ENCODE results near the gene XXYLT1. TPM values are rescaled to one million over a fixed set of nuclear protein-coding genes. Genes with fewer than 3 reads are reported as not detected.

The XXYLT1 gene
- total RNA-seq, 4 donors from 2014 or later, result 9.7 to 30.1 (median 17.7) TPM

DNA sequence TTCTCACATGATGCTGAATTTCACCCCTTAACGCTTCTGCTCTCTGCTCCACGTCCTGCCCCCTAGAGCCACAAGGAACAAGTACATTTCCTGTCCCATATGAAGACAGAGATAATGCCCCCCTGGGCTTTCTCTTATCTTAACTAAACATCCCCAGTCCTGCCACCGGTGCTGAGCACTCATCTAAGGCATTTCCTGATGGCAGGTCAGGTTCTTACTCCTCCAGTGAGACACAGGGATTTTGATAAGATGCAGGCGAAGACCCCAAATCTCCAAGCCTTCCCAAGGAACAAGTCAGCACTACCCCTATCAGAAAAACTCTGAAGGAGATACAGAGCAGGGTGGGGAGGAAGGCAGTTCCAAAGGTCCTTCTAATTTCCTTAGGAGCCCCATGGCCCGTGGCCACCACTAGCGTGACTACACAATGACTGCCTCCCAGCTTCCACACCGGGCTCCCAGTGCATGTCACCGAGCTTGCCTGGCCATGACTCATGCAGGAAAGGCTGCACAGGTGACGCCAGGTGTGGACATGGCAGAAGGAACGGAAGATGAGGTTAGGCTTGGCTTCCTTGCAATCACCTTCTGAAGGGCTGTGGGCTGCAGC, 152.9 kb downstream of the XXYLT1 start:
- intact Hi-C loops (cut with DNase I; ENCODE audit: low total_unique reads), result no loop called here

GRCh38 chr3:195116407-195117185, 154.4 kb downstream of the XXYLT1 start:
- no peak for DNase-seq (ENCODE audit: low spot score in 2 of 2)
- 71% methylated on average over 5 of the region's 5 CpGs for WGBS, 2 donors
- intact Hi-C loops (cut with DNase I; ENCODE audit: low total_unique reads), result no loop called here
- H3K4me3 ChIP-seq (ENCODE audit: low read depth, poor library complexity, severe bottlenecking), result no peak overlapping the region
- TF ChIP-seq POLR2A (IDR thresholded peaks at IDR 0.05), result no peak
- no peak for TF ChIP-seq CTCF (IDR thresholded peaks at IDR 0.05)

More for the DNA sequence above, 152.9 kb downstream of the XXYLT1 start:
- no peak for DNase-seq (ENCODE audit: low spot score in 2 of 2)
- TF ChIP-seq POLR2A (IDR thresholded peaks at IDR 0.05) (no peak), CTCF (IDR thresholded peaks at IDR 0.05) (no peak)
- WGBS, 2 donors, result 53 to 68% methylated on average over 10 of the region's 10 CpGs
- H3K4me3 ChIP-seq (ENCODE audit: low read depth, poor library complexity, severe bottlenecking), result no peak overlapping the region

DNA sequence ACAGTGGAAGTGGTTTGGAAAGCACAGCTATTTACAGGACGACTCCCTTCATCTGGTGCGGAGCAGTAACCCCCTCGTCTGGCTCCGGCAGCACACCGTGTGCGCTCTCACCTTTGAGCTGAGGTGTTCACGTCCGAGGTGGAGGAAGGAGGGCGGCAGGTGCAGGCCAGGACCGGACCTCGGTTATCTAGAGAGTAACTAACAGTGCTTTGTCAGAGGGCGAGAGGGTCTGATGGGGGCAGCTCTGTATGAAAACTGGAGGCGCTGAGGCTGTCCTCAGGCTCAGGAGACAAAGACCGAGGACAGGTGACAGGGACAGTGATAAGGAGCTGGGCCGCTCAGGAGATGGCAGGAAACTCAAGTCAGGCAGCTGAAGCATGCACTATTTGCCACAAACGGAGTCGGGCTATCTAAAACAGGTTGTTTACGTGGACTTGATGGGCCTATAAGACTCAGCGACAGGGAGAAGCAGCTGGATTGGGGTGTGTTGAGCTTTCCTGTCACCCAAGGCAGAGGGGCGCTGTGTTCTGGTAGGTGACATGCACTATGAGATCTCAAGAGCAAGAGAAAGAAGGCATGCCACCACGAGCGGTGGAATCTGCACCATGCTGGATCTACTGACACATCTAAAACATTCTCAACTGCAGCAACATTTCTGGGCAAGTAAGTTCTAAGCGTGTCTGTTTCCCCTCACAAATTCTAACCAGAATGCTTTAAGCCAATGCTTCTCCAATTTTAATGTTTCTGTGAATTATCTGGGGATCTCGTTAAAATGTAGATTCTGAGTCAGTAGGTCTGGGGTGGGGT, 155.2 kb downstream of the XXYLT1 start:
- 82 to 87% methylated on average over 24 of the region's 24 CpGs for WGBS, 2 donors

GRCh38 chr3:195114786-195115599, 156.0 kb downstream of the XXYLT1 start:
- no peak for TF ChIP-seq CTCF (IDR thresholded peaks at IDR 0.05)
- no peak for TF ChIP-seq POLR2A (IDR thresholded peaks at IDR 0.05)
- intact Hi-C loops (cut with DNase I; ENCODE audit: low total_unique reads), result no loop called here
- WGBS, 2 donors, result 82 to 89% methylated on average over 26 to 31 of the region's 31 CpGs
- H3K4me3 ChIP-seq (ENCODE audit: low read depth, poor library complexity, severe bottlenecking), result no peak overlapping the region
- no peak for DNase-seq (ENCODE audit: low spot score in 2 of 2)

More for the DNA sequence above, 155.2 kb downstream of the XXYLT1 start:
- TF ChIP-seq POLR2A (IDR thresholded peaks at IDR 0.05) (no peak), CTCF (IDR thresholded peaks at IDR 0.05) (no peak)
- no peak for DNase-seq (ENCODE audit: low spot score in 2 of 2)
- H3K4me3 ChIP-seq (ENCODE audit: low read depth, poor library complexity, severe bottlenecking), result no peak overlapping the region
- intact Hi-C loops (cut with DNase I; ENCODE audit: low total_unique reads), result no loop called here
